ENCODE data around the gene TRIM65. TPM values are rescaled to one million over a fixed set of nuclear protein-coding genes. Genes with fewer than 3 reads are reported as not detected.
"Not testable (repeated sequence)": the region's sequence is repeated elsewhere in the genome, so short reads cannot be mapped to it uniquely, and the experiment has no call there.

Gene TRIM65
- total RNA-seq, 1 experiment from 2014 or later, result 29.6 TPM

DNA sequence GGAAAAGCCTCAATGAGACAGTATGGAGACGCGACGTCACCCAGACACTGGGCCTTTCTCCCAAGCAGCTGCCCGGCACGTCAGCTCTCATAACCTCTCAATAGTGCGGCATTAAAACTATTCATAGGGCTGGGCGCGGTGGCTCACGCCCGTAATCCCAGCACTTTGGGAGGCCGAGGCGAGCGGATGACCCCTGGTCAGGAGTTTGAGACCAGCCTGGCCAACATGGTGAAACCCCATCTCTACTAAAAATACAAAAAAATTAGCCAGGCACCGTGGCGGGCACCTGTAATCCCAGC is 45.1 kb downstream of the TRIM65 start:
- DNase-seq (ENCODE audit: low read depth), result not testable (repeated sequence)

DNA sequence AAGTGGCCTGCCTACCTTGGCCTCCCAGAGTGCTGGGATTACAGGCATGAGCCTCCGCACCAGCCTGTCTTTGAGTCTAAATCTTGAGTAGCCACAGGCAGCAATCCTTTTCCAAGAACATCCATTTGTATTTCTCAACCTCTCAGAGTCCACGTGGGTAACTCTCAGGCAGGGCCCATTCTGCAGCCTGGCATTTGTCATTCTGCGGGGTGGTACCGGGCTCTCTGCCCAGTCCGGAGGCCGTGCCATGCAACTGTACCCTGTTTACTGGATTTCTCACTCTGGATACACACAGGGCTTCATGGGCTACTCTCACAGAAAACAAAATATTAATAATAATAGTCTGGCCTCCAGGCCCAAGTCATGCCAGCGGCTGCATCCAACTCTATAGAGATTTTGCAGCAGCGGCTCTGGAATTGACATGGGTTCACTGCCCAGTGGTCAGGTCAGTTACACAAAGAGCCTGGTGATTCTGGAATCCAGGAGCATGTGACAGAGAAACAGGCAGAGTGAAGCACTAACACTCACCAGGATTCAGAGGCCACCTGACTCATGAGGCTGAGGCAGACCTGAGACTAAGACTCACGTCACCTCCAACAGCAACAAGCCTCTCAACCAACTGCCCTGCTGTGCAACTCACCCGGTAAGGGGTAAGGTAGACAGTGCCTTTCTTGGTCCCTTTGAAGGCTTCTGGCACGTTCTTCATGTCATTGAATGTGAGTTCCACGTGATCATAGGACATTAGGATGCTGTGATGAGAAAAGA is 45.6 kb downstream of the TRIM65 start:
- no peak for DNase-seq (ENCODE audit: low read depth)

DNA sequence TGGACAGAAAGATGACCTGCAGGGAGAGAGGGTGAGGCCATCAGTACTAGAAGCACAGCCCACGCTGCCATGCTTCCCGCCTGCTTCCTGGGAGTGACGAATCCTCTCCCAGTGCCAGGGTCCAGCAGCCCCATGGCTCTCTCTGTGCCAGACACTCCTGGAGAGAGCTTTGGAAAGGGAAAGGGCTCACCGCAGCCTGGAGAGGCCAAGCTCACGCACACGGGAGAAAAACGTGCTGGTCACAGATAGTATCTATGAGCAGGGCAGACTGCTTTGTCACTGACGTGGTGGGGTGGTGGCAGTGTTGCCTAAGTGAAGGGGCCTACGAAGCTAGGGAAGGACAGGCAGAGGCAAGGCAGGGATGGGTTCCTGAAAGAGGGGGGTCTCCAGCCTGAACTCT is 47.0 kb downstream of the TRIM65 start:
- no peak for DNase-seq (ENCODE audit: low read depth)

DNA sequence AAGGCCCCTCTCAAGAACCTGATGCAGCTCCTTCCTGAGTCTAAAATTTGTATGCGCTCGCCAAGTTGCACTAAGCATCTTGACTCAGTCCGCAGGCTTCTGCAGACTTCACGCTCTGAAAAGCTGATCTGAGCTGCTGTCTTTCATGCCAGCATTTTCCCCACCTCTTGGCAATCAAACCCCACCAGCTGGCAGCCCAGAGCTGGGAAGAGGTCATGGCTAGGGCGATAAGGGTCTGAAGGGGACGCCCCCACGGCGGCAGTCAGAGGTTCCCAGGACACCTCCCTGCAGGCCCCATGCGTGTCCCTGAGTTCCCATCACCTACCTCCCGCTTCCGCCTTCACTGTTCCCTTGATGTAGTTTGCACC is 47.5 kb downstream of the TRIM65 start:
- DNase-seq (ENCODE audit: low read depth), result no peak

DNA sequence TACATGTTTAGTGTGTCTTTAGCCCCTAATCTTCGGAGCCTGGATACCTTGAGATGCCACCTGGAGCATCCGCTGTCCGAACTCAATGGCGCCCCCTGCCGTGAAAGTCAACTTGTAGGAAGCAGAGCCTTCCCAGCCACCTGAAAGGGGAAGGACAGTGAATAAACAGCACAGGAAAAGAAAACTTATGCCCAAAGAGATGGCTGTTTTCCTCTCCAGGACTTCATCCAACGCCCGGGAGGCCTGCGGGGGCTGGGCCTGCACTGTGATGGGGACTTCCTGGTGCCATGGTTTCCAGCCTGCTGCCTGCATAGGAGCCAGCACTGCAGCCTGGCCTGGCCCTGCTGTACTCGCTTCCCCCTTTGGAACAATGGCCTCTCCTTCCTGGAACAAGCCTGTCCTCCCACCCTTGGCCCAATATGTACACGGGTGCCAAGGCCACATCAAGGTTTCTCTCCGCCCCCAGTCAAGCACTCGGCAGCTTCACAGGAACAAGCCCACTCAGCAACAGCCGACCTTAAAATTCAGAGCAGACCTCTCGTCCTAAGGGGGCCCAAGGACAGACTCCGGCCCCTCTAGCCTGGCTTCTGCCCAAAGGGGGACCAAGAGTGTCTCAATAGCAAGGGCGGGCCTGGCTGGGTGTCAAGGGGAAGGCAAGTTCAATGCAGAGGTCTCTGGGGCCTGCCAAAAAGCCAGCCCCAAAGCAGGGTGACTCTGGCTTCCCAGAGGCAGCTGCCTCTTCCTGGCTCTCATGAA is 48.0 kb downstream of the TRIM65 start:
- no peak for DNase-seq (ENCODE audit: low read depth)

DNA sequence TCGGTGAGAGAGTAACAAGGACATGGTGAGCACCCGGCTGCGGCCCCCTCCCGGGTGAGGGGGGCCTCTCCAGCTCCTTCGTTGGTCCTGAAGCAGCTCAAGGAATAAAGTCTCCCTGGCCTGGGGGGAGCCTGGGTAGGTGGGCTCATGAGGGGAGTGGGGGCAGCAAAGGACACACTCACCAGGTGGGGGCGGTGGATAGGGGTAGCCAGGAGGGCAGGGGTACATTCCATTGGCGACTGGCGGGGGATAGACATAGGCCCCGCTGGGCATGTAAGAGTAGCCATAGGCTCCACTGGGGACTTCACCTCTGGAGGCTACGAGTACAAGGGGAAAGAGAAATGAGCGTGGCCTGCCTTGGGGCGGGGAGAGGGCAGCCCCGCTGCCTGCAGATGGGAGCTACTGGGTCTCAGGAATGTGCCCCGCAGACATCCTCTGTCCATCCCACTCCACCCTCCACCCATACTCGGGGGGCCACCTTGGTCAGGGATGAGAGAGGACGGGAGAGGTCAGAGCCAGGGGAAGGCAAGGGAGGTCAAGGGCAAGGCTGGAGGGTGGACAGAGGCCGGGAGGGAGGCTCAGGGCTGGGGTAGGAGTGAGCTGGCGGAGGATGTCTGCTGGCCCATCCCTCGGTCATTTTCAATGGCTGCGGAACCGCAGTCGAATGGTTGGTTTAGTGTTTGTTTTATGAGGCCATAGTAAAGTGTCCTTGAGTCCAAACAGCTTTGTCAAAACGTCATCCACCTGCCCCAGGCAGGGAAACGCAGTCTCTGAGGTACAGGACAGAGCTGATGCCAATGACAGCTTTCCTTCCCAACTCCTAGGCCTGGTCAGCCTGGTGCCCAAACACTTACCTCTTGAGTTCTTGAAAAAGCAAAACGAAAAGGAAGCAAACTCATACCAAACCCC is 48.9 kb downstream of the TRIM65 start:
- DNase-seq (ENCODE audit: low read depth), result no peak

DNA sequence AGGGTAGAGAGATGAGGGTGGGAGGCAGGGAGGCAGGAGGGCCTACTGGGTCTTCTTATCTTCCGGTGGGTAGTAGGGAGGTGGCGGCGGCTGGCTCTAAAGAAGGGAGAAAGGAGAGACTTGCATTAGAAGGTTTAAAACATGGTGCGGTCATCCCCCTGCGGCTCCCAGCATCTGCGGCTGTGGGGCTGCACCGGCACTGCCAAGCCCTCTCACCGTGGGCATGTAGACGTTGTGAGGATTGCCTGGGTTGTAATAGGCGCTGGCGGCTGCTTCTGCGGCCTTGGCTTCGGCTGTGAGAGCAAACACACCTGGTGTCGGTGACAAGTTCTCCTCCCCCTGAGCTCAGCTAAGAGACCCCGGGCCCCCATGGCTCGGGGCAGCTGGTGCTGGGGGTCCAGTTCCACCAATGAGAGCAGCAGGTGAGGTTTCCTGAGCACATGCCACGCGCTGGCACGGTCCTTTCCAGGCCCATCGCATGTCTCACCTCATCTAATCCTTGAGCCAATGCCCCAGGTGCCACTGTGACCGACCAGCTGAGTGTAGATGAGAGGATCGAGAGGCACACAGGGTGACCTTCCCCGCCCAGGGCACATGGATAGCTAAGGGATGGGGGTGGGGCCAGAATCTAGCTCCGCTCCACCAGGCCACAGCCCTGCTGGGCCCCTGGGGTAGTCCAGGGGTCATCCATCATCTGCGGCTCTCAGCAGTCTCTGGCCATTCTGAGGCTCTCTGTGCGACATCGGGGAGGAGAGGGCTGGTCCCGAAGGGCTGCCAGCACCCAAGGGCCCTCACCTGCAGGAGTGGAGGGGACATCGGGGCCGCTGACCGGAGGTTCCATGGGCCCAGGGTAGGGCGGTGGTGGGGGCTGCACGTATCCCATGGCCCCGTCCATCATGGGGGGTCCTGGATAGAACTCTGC is 49.8 kb downstream of the TRIM65 start:
- DNase-seq (ENCODE audit: low read depth), result no peak

DNA sequence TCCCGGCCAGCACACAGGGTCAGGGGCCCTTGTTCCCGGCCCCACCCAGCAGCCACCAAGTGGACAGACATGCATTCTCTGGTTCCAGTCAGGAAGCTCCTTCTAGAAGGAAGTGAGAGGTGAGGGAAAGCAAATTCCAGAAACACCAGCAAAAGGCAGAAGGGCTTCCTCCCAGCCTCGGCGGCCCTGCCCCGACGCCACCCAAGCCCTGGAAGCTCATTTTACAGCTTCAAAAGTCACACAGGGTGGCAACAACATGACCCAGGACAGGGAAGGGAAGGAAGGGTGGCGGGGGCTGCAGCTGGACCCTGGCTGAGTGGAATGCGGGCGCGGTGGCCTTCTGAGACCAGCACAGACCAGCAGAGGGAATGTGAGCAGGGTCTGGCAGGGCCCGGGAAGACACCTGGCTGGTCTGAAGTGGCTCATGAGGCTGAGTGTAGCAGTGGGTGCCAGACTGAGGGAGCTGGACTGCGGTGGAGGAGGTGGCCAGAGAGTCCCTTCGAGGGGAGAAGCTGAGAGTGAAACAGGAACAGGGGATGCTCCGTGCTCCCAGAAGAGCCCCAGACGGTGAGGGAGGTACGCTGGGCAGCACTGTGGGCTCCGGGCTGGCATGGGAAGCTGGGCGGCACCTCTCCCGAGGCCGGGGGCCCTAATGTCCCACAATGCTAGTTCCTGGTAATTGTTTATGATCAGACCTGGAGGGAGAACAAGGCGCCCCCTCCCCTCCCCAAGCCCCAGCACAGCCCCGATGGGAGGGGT is 50.6 kb downstream of the TRIM65 start:
- no peak for DNase-seq (ENCODE audit: low read depth)

DNA sequence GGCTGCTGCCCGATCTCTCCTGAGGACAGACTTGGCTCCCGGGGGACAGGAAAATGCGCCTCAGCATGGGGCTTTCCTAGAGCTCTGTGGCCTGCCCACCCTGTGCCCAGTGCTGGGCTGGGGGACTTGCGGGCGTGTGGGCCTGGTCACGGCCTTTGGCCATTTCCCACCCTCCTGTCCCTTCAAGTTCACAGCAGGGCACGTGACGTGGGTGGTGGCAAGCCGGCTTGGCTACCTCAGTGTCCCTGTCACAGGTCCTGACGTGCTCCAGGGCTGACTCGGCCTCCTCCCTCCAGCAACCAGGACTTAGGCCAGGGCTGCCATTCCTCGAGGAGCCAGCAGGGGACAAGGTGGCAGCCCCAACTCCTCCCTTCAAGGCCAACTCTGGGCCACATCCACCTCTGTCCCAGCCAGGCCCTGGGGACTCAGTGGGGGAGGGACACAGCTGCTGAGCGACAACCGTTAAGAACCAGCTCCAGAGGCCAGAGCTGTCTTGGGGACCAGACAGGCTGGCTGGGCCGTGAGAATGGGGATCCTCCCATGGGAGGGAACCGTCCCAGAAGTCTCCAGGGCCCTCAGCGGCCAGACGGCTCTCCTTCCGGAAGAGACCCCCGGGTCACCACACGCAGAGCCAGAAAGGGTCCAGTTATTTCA is 51.6 kb downstream of the TRIM65 start:
- DNase-seq (ENCODE audit: low read depth), result peak; percentile 54

DNA sequence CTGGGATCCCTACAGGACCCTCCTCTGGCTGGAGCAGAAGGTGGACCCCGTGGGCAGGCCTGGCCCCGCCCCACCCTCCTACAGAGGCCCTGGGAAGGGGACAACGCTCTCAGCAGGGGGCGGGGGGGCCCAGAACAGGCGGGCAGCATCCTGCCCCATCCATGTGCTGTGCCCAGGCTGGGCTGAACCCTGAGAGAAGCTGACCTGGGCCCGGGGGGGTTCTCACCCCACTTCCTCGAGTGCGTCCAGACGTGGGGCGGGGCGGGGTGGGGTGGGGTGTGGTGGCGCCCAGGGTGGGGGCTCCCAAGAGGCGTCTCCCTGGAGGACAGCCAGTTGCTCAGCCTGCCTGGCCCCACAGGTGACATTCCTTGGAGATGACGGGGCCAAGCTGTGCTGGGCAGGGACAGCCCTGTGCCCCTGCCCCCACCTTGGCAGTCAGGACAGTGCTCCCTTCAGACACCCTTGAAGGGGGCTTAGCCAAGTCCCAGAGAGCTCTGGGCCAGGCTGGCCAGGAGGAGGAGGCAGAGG is 52.2 kb downstream of the TRIM65 start:
- DNase-seq (ENCODE audit: low read depth), result no peak

DNA sequence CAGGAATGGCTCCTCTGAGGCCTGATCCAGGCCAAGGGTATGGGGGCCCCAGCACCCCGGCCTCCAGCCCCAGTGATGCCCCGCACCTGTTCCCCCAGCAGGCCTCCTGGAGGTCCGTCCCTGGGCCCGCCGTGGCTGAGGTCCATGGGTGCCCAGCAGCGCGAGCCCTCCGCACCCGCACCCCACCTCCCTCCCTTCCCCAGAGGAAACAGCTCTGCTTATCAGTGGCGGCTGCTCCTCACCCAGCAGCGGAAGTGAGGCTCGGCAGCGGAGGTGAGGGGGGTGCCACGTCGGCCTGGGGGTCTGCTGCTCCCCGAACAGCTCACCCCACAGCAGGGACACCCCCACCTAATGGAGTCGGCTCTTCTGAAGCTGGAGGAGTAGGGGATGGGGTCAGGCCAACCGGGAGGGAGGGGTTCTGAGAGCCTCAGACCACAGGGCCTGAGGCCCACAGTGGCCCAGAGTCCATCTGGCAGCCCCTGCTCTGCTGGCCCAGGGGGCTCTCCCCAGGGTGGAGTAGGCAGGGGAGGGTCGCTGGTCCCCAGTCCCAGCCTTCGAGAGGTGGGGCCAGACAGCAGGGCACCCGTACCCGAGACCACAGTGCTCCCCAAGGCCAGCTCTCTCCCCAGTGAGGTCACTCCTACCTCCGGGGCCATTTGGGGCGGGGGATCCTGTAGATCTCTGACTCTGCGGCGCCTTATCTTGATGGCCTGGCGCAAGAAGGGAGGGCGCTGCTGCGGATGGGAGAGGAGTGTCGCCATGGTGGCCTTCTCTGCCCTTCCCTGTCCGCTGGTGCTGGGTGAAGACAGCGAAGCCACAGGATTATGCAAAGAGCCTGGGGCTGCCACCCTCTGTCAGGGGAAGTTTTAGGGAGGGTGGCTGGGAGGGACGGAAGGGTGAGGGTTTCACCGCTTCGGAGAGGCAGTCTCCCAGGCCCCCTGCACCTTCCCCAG is 52.9 kb downstream of the TRIM65 start, which contains the start of gene UNC13D:
TSS of gene UNC13D (minus strand) at position 828 of the 953 bp plus-strand sequence. CDS start at position 761, 67 bp downstream.
- no peak for DNase-seq (ENCODE audit: low read depth)

DNA sequence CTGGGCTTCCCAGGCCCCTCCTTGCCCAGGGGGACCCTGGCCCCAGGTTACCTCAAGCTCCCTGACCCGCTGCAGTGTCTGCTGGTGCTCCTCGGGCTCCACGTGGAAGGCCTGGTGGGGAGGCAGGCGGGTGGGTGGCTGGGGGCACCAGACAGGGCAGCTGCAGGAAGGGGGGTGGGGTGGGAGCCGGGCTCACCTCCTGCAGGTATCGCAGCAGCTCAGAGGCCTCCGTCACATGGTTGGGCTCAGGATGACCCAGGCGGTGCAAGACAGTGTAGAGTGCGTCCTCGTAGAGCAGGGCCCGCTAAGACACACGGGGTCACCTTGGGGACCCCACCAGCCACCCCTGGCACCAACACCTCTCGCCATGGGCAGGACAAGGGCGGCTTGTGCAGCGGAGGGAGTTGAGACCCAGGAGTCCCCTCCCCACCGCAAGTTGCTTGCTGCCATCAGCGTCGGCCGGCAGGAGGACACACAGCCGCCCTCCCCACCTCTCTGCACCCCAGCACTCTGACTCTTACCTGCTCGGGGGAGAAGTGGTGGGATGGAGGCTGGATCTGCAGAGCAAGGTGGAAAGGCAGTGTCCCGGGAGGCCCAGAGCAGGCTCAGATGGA is 53.7 kb downstream of the TRIM65 start:
- DNase-seq (ENCODE audit: low read depth), result no peak

DNA sequence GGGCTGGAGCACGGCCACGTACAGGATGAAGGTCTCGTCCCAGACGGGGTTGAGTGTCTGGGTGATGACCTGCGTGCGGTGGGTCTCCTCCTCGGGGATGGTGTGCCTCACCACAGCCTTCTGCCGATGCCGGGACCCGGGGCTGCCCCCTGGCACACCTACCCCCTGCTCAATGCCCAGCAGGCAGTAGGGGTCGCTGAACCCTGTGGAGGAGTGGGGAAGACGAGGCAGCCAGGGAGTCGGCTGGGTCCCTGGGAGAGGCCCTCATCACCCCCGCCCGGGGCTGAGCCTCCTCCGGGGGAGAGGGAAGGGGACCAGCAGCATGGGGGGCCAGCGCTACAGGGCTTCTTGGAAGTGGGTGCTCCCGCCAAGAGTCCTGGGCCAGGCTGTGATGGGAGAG is 54.3 kb downstream of the TRIM65 start:
- DNase-seq (ENCODE audit: low read depth), result no peak

DNA sequence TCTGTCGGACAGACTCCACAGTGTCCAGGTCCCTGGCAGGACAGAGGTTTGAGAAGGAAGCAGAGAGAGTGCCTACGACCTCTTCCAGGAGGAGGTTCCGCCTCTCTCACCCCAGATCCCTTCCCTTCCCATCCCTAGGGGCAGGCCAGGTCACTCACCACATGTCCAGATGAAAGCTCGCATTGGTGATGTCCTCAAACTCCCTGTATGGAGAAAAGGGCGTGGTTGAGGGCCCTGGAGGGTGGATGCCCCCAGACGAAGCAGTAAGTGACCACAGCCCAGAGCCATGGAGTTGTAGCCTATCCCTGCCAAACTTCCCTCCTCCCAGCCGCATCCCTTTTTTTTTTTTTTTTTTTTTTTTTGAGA is 56.0 kb downstream of the TRIM65 start:
- DNase-seq (ENCODE audit: low read depth), result no peak

DNA sequence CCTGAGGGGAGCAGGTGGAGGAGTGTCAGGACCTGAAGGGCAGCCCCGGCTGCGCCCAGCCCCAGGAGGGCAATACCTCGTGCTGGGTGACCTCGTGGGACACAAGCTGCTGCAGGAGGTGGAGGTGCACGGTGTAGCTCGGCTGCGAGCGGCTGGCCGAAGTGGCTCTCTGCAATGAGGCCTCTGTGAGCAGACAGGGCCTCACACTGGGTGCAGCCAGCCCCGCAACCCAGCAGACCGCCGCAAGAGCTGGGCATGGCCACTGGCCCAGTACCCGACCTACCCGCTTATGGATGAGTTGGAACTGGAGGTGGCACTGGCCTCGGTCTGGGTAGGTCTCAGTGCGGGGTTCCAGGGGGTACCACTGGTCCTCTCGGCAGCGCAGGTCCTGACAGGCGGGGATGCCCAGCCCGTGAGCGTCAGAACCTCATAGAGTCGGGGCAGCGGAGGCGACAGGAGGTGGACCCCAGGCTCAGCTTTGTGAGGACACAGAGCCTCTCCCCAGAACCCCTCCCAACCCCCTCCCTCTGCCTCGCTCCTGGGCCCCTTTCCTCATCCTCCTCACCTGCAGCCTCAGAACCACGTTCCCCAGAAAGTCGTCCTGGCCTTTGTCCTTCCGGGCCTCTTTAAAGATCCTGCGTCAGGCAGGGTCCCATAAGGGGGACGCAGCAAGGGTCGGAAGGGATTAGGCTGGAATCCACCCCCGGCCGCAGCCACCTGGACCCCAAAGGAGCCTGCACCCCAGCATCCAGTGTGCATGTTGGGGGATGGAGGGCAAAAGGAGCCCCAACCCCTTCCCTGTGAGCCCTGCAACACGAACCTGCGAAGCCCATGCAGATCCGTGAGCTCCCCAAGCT is 56.6 kb downstream of the TRIM65 start:
- DNase-seq (ENCODE audit: low read depth), result no peak
